Measurements from ENCODE around the gene VSIR.

VSIR gene

GRCh38 chr10:71763352-71764127, 9.8 kb downstream of the VSIR start:
- DNase-seq: no peak

GRCh38 chr10:71762324-71762723, 11.0 kb downstream of the VSIR start:
- DNase-seq: no peak

GRCh38 chr10:71761541-71762113, 11.7 kb downstream of the VSIR start:
- DNase-seq: no peak

GRCh38 chr10:71761105-71761511, 12.2 kb downstream of the VSIR start:
- no peak for DNase-seq

- no peak for DNase-seq
These were observed 15.9 kb downstream of the VSIR start for GRCh38 chr10:71757399-71757922.

GRCh38 chr10:71756311-71757191, 16.8 kb downstream of the VSIR start:
- DNase-seq: no peak

GRCh38 chr10:71755179-71755879, 18.0 kb downstream of the VSIR start:
- no peak for DNase-seq

- no peak for DNase-seq
These were observed 18.8 kb downstream of the VSIR start for GRCh38 chr10:71754562-71754961.

- DNase-seq: no peak
These were observed 19.3 kb downstream of the VSIR start for GRCh38 chr10:71753960-71754505.

- DNase-seq: no peak
These were observed 20.0 kb downstream of the VSIR start for GRCh38 chr10:71753091-71753959.

GRCh38 chr10:71752391-71753090, 20.8 kb downstream of the VSIR start:
- no peak for DNase-seq

- DNase-seq: no peak
These were observed 21.6 kb downstream of the VSIR start for GRCh38 chr10:71751515-71752224.

- no peak for DNase-seq
These were observed 22.3 kb downstream of the VSIR start for GRCh38 chr10:71750986-71751385.

GRCh38 chr10:71750124-71750841, 23.0 kb downstream of the VSIR start:
- no peak for DNase-seq

GRCh38 chr10:71749396-71749795, 23.9 kb downstream of the VSIR start:
- no peak for DNase-seq

GRCh38 chr10:71748671-71749191, 24.6 kb downstream of the VSIR start:
- no peak for DNase-seq

- DNase-seq: no peak
These were observed 25.5 kb downstream of the VSIR start for GRCh38 chr10:71747551-71748523.

- DNase-seq: no peak
These were observed 26.2 kb downstream of the VSIR start for GRCh38 chr10:71747039-71747531.
